Prostate gland (tissue), 2 donors: ENCODE data around the gene GSTO1.

Source experiments
- CTCF ChIP-seq, 4 experiments: fragments of 200-600 bp in 2 of 4; fragments of 450-650 bp in 2 of 4; sonication (generic) in 2 of 4; IDR thresholded peaks; 1 replicate in 3 of 4; 2 replicates in 1 of 4; pipeline ENCODE4 v1.5.1; 2016 to 2019; ENCODE audit warnings: antibody characterized with exemption in 4 of 4, mild to moderate bottlenecking in 2 of 4, moderate library complexity in 2 of 4
- POLR2AphosphoS5 ChIP-seq: sonication (generic); formaldehyde crosslinking; IDR thresholded peaks from one replicate; pipeline ENCODE4 v1.6.1; 2017; ENCODE audit warnings: antibody characterized with exemption

- TF ChIP-seq CTCF (IDR thresholded peaks at IDR 0.05) = no peak
- TF ChIP-seq POLR2AphosphoS5 = no peak
Measured at GRCh38 chr10:104235801-104236200, 18.9 kb upstream of the GSTO1 start.
